HepG2 (cell line): Measurements from ENCODE around the gene AKAP8. TPM values are rescaled to one million over a fixed set of nuclear protein-coding genes. Genes with fewer than 3 reads are reported as not detected.

Source experiments
- ARID4A ChIP-seq: sonication (generic); formaldehyde crosslinking; IDR thresholded peaks from 2 replicates; pipeline ENCODE4 v1.5.0; 2020; ENCODE audit warnings: mild to moderate bottlenecking, missing genetic modification reagents, borderline replicate concordance
- CREB3 ChIP-seq: sonication (generic); formaldehyde crosslinking; IDR thresholded peaks from 2 replicates; pipeline ENCODE4 v1.5.0; 2020; ENCODE audit warnings: missing genetic modification reagents
- ELF1 ChIP-seq: sonication (generic); formaldehyde crosslinking; IDR thresholded peaks from 2 replicates; pipeline ENCODE4 v1.4.0; 2020; ENCODE audit warnings: missing genetic modification reagents
- GMEB2 ChIP-seq: IDR thresholded peaks from 2 replicates; pipeline ENCODE4 v1.6.1; 2016; ENCODE audit warnings: missing biosample characterization, missing genetic modification reagents, low read depth
- HNRNPK ChIP-seq: fragments of 200-400 bp; formaldehyde crosslinking; IDR thresholded peaks from 2 replicates; pipeline ENCODE4 v1.6.1; 2018; ENCODE audit warnings: low read length, low read depth, moderate library complexity, mild to moderate bottlenecking; ENCODE audit not compliant: poor library complexity, severe bottlenecking
- PCBP2 ChIP-seq: fragments of 200-400 bp; formaldehyde crosslinking; optimal IDR thresholded peaks from 2 replicates; pipeline ENCODE3; 2018; ENCODE audit warnings: low read length, low read depth; ENCODE audit not compliant: poor library complexity, severe bottlenecking
- SALL1 ChIP-seq: sonication (generic); formaldehyde crosslinking; IDR thresholded peaks from 2 replicates; pipeline ENCODE4 v1.8.0; 2022; ENCODE audit warnings: mild to moderate bottlenecking, missing genetic modification reagents
- SKIL ChIP-seq: sonication (generic); formaldehyde crosslinking; IDR thresholded peaks from 2 replicates; pipeline ENCODE4 v1.8.0; 2022; ENCODE audit warnings: missing genetic modification reagents, mild to moderate bottlenecking, moderate library complexity, borderline replicate concordance
- SNAPC5 ChIP-seq: sonication (generic); formaldehyde crosslinking; IDR thresholded peaks from 2 replicates; pipeline ENCODE4 v1.8.1; 2023; ENCODE audit warnings: mild to moderate bottlenecking, missing genetic modification reagents, borderline replicate concordance
- TOPORS ChIP-seq: sonication (generic); formaldehyde crosslinking; IDR thresholded peaks from 2 replicates; pipeline ENCODE4 v1.8.0; 2023; ENCODE audit warnings: mild to moderate bottlenecking, missing genetic modification reagents
- ZBTB10 ChIP-seq: sonication (generic); formaldehyde crosslinking; IDR thresholded peaks from 2 replicates; pipeline ENCODE4 v1.4.0; 2020; ENCODE audit warnings: missing genetic modification reagents, borderline replicate concordance
- ZNF205 ChIP-seq: IDR thresholded peaks from 2 replicates; pipeline ENCODE4 v1.6.1; 2018; ENCODE audit warnings: missing biosample characterization, missing genetic modification reagents
- ZNF557 ChIP-seq: sonication (generic); formaldehyde crosslinking; IDR thresholded peaks from 2 replicates; pipeline ENCODE4 v1.4.0; 2020; ENCODE audit warnings: missing genetic modification reagents
- ZNF780A ChIP-seq: sonication (generic); formaldehyde crosslinking; IDR thresholded peaks from 2 replicates; pipeline ENCODE4 v1.8.0; 2022; ENCODE audit warnings: mild to moderate bottlenecking, missing genetic modification reagents, moderate library complexity
- ZNF816 ChIP-seq: sonication (generic); formaldehyde crosslinking; IDR thresholded peaks from 2 replicates; pipeline ENCODE4 v1.8.0; 2022; ENCODE audit warnings: missing genetic modification reagents, mild to moderate bottlenecking, borderline replicate concordance
- polyA plus RNA-seq, 8 experiments: library from polyadenylated mRNA; depleted of rRNA in 3 of 8; stranded (reverse) in 7 of 8; unstranded in 1 of 8; fragments of >200 nt; fragmentation: Illumina TruSeq in 4 of 8; extraction: Trizol in 4 of 8; gene quantifications; 2 replicates each; pipeline versions ENCODE4 v1.2.1 to v1.2.3, GENCODE V29; 2011 to 2016; ENCODE audit warnings: low read depth in 4 of 8, missing spikeins in 1 of 8, mixed read lengths in 1 of 8; ENCODE audit not compliant: insufficient read depth in 1 of 8
- total RNA-seq, 5 experiments: library from RNA; depleted of rRNA; stranded (reverse); fragments of >200 nt; fragmentation: Illumina TruSeq; extraction: Trizol; gene quantifications; 2 replicates each; pipeline ENCODE4 v1.2.3, GENCODE V29; 2016; ENCODE audit warnings: low read depth in 1 of 5

AKAP8 gene
- total and polyA plus RNA-seq, 2 of the 13 experiments (the other 11 are each of a cell fraction or from before 2014, with no cell fraction given): 15.9 to 22.1 TPM

- TF ChIP-seq SALL1 (peak; percentile 61), CREB3 (CRISPR knock-in tag) (0 out of 2 replicates have a peak, but pooled peaks have one; percentile 16), GMEB2 (CRISPR knock-in tag) (no peak; the same call in 1 of the 2 replicates), ZNF205 (CRISPR knock-in tag) (peak; percentile 87), ZNF780A (CRISPR knock-in tag) (peak; percentile 86; the same call in 1 of the 2 replicates), HNRNPK (peak; percentile 54), PCBP2 (no peak), ZNF557 (no peak), TOPORS (no peak), ZNF816 (CRISPR knock-in tag) (0 out of 2 replicates have a peak, but pooled peaks have one; percentile 48), ZBTB10 (no peak), SKIL (CRISPR knock-in tag) (no peak), SNAPC5 (CRISPR knock-in tag) (no peak), ARID4A (peak; percentile 70), ELF1 (peak; percentile 73)
These were observed at the start of gene AKAP8 (continued) for GRCh38 chr19:15379083-15379998.
